ENCODE measurements around the gene SPATA3. TPM values are rescaled to one million over a fixed set of nuclear protein-coding genes. Genes with fewer than 3 reads are reported as not detected.
"Not testable (repeated sequence)": the region's sequence is repeated elsewhere in the genome, so short reads cannot be mapped to it uniquely, and the experiment has no call there.

SPATA3 gene
- total RNA-seq, 1 donor from 2014 or later, result not detected

GRCh38 chr2:230968314-230968713 is 27.6 kb upstream of the SPATA3 start:
- not testable (repeated sequence) for DNase-seq (ENCODE audit: low read depth)

GRCh38 chr2:230968921-230969658 is 26.8 kb upstream of the SPATA3 start:
- DNase-seq (ENCODE audit: low read depth), result peak; percentile 17

GRCh38 chr2:230969659-230970015 is 26.3 kb upstream of the SPATA3 start:
- DNase-seq (ENCODE audit: low read depth), result no peak

- no peak for DNase-seq (ENCODE audit: low read depth)
These were observed 23.9 kb upstream of the SPATA3 start for GRCh38 chr2:230972046-230972445.

GRCh38 chr2:230974096-230974913 is 21.6 kb upstream of the SPATA3 start:
- DNase-seq (ENCODE audit: low read depth), result peak; percentile 89

- no peak for DNase-seq (ENCODE audit: low read depth)
These were observed 20.0 kb upstream of the SPATA3 start for GRCh38 chr2:230975927-230976326.

GRCh38 chr2:230976671-230977171 is 19.2 kb upstream of the SPATA3 start:
- DNase-seq (ENCODE audit: low read depth), result no peak

GRCh38 chr2:230980468-230980867 is 15.5 kb upstream of the SPATA3 start:
- no peak for DNase-seq (ENCODE audit: low read depth)

- no peak for DNase-seq (ENCODE audit: low read depth)
These were observed 14.2 kb upstream of the SPATA3 start for GRCh38 chr2:230981704-230982103.

- no peak for DNase-seq (ENCODE audit: low read depth)
These were observed 13.8 kb upstream of the SPATA3 start for GRCh38 chr2:230982126-230982525.

- DNase-seq (ENCODE audit: low read depth), result no peak
These were observed 13.4 kb upstream of the SPATA3 start for GRCh38 chr2:230982528-230982927.

- DNase-seq (ENCODE audit: low read depth), result no peak
These were observed 12.4 kb upstream of the SPATA3 start for GRCh38 chr2:230983566-230983965.

GRCh38 chr2:230984393-230985220 is 11.3 kb upstream of the SPATA3 start:
- DNase-seq (ENCODE audit: low read depth), result no peak

- DNase-seq (ENCODE audit: low read depth), result no peak
These were observed 10.2 kb upstream of the SPATA3 start for GRCh38 chr2:230985519-230986231.

- DNase-seq (ENCODE audit: low read depth), result no peak
These were observed 9.3 kb upstream of the SPATA3 start for GRCh38 chr2:230986520-230987136.

- DNase-seq (ENCODE audit: low read depth), result peak; percentile 71
These were observed 8.5 kb upstream of the SPATA3 start for GRCh38 chr2:230987137-230988020.

GRCh38 chr2:230989731-230990130 is 6.2 kb upstream of the SPATA3 start:
- no peak for DNase-seq (ENCODE audit: low read depth)

- DNase-seq (ENCODE audit: low read depth), result no peak
These were observed 5.6 kb upstream of the SPATA3 start for GRCh38 chr2:230990131-230990898.

GRCh38 chr2:230990899-230991150 is 5.1 kb upstream of the SPATA3 start:
- no peak for DNase-seq (ENCODE audit: low read depth)
